ENCODE results near the gene AGBL5. TPM values are rescaled to one million over a fixed set of nuclear protein-coding genes. Genes with fewer than 3 reads are reported as not detected.

Gene AGBL5
- total and polyA plus RNA-seq, 2 of the 13 experiments (the other 11 are each of a cell fraction or from before 2014, with no cell fraction given), result 55.9 to 73.3 TPM

DNA sequence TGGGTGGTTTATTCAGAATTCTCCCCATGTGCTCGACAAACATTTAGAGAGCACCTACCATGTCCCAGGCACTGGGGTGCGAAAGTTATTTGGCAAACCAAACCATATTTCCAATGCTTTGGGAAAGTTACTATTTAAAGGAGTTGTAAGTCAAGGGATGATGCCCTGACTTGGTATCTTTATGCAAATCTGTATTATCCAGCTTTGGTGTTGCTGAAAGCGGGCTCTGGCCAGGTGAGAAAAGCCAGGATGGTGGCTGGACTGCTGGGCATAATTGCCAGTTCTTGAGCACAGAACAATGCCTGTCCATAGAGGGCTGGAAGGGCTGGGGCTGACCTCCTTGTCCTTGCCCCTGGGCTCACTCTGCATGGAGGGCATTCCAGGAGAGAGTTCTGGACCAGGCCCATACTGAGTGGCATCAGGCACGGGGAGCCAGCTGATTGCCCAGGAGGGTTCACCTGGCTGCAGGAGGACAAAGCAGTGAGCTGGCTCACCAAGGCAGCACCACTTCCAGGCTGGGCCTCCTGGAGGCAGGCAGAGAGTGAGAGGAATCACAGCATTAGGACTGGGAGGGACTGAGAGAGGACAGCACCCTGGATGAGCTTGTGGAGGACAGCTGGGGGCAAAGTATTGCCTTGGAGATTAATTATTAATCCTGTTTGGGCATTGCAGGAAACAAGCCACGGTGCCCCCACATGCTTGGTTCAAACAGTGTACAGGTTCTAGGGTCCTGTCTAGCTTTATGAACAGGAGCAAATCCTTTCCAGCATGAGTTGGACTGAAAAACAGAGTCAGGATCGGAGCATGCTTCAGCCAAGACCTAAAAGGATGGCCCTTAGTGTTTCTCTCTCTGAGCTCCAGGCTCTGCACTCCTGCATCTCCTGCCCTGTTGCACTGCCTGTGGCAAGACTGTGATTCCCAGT is 42.2 kb downstream of the AGBL5 start (continued):
- TF ChIP-seq, protein P1, sequence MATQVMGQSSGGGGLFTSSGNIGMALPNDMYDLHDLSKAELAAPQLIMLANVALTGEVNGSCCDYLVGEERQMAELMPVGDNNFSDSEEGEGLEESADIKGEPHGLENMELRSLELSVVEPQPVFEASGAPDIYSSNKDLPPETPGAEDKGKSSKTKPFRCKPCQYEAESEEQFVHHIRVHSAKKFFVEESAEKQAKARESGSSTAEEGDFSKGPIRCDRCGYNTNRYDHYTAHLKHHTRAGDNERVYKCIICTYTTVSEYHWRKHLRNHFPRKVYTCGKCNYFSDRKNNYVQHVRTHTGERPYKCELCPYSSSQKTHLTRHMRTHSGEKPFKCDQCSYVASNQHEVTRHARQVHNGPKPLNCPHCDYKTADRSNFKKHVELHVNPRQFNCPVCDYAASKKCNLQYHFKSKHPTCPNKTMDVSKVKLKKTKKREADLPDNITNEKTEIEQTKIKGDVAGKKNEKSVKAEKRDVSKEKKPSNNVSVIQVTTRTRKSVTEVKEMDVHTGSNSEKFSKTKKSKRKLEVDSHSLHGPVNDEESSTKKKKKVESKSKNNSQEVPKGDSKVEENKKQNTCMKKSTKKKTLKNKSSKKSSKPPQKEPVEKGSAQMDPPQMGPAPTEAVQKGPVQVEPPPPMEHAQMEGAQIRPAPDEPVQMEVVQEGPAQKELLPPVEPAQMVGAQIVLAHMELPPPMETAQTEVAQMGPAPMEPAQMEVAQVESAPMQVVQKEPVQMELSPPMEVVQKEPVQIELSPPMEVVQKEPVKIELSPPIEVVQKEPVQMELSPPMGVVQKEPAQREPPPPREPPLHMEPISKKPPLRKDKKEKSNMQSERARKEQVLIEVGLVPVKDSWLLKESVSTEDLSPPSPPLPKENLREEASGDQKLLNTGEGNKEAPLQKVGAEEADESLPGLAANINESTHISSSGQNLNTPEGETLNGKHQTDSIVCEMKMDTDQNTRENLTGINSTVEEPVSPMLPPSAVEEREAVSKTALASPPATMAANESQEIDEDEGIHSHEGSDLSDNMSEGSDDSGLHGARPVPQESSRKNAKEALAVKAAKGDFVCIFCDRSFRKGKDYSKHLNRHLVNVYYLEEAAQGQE (IDR thresholded peaks at IDR 0.05; ENCODE audit: borderline replicate concordance in 1 of 2, low read depth in 1 of 2, low read length in 2 of 2), result peak in 1 of 2 experiments; percentile 56; a peak in 2 of 4 replicates
- TF ChIP-seq MIER3 (CRISPR knock-in tag; IDR thresholded peaks at IDR 0.05; ENCODE audit: borderline replicate concordance) (peak; percentile 29; the same call in 1 of the 2 replicates), ZNF205 (CRISPR knock-in tag; IDR thresholded peaks at IDR 0.05) (no peak), ZBTB7B (CRISPR knock-in tag; IDR thresholded peaks at IDR 0.05) (peak; percentile 84), ZFX (CRISPR knock-in tag; IDR thresholded peaks at IDR 0.05; ENCODE audit: low read depth) (peak; percentile 92), ZNF530 (CRISPR knock-in tag; IDR thresholded peaks at IDR 0.05; ENCODE audit: low read depth) (no peak), SOX5 (CRISPR knock-in tag; IDR thresholded peaks at IDR 0.05; ENCODE audit: borderline replicate concordance) (peak; percentile 72; the same call in 1 of the 2 replicates), ZNF557 (CRISPR knock-in tag; IDR thresholded peaks at IDR 0.05) (0 out of 2 replicates have a peak, but pooled peaks have one; percentile 48), ATF7 (IDR thresholded peaks at IDR 0.05) (no peak), ATF7 (CRISPR knock-in tag; IDR thresholded peaks at IDR 0.05) (0 out of 2 replicates have a peak, but pooled peaks have one; percentile 47), HDAC1 (CRISPR knock-in tag; IDR thresholded peaks at IDR 0.05) (peak; percentile 77), FOXA1 (IDR thresholded peaks at IDR 0.05) (no peak), FOXA1 (CRISPR knock-in tag; IDR thresholded peaks at IDR 0.05) (peak; percentile 35; the same call in 1 of the 2 replicates), IRF2 (CRISPR knock-in tag; IDR thresholded peaks at IDR 0.05) (peak; percentile 94), PLRG1 (conservative IDR thresholded peaks at IDR 0.05) (no peak), TBP (CRISPR knock-in tag; IDR thresholded peaks at IDR 0.05) (0 out of 2 replicates have a peak, but pooled peaks have one; percentile 22), ZNF382 (CRISPR knock-in tag; IDR thresholded peaks at IDR 0.05; ENCODE audit: borderline replicate concordance) (no peak), CENPX (CRISPR knock-in tag; IDR thresholded peaks at IDR 0.05) (no peak)
- TF ChIP-seq, protein P2, sequence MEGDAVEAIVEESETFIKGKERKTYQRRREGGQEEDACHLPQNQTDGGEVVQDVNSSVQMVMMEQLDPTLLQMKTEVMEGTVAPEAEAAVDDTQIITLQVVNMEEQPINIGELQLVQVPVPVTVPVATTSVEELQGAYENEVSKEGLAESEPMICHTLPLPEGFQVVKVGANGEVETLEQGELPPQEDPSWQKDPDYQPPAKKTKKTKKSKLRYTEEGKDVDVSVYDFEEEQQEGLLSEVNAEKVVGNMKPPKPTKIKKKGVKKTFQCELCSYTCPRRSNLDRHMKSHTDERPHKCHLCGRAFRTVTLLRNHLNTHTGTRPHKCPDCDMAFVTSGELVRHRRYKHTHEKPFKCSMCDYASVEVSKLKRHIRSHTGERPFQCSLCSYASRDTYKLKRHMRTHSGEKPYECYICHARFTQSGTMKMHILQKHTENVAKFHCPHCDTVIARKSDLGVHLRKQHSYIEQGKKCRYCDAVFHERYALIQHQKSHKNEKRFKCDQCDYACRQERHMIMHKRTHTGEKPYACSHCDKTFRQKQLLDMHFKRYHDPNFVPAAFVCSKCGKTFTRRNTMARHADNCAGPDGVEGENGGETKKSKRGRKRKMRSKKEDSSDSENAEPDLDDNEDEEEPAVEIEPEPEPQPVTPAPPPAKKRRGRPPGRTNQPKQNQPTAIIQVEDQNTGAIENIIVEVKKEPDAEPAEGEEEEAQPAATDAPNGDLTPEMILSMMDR (CRISPR knock-in tag; IDR thresholded peaks at IDR 0.05), result peak; percentile 60
- TF ChIP-seq, protein P3, sequence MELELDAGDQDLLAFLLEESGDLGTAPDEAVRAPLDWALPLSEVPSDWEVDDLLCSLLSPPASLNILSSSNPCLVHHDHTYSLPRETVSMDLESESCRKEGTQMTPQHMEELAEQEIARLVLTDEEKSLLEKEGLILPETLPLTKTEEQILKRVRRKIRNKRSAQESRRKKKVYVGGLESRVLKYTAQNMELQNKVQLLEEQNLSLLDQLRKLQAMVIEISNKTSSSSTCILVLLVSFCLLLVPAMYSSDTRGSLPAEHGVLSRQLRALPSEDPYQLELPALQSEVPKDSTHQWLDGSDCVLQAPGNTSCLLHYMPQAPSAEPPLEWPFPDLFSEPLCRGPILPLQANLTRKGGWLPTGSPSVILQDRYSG (CRISPR knock-in tag; IDR thresholded peaks at IDR 0.05), result no peak
- TF ChIP-seq, protein P4, sequence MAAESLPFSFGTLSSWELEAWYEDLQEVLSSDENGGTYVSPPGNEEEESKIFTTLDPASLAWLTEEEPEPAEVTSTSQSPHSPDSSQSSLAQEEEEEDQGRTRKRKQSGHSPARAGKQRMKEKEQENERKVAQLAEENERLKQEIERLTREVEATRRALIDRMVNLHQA (CRISPR knock-in tag; IDR thresholded peaks at IDR 0.05), result no peak
- TF ChIP-seq, protein P5, sequence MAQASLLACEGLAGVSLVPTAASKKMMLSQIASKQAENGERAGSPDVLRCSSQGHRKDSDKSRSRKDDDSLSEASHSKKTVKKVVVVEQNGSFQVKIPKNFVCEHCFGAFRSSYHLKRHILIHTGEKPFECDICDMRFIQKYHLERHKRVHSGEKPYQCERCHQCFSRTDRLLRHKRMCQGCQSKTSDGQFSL (CRISPR knock-in tag; IDR thresholded peaks at IDR 0.05), result no peak
- TF ChIP-seq, protein P6, sequence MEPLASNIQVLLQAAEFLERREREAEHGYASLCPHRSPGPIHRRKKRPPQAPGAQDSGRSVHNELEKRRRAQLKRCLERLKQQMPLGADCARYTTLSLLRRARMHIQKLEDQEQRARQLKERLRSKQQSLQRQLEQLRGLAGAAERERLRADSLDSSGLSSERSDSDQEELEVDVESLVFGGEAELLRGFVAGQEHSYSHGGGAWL (CRISPR knock-in tag; IDR thresholded peaks at IDR 0.05), result no peak

All from HepG2 (cell line).